K562 (cell line): ENCODE results near the gene RERG. TPM values are rescaled to one million over a fixed set of nuclear protein-coding genes. Genes with fewer than 3 reads are reported as not detected.

ENCODE experiments used
- ATAC-seq: fragments of 200-7000 bp; cut with Tn5 transposase; 3 replicates; pipeline ENCODE4 v1.9.1; 2020; ENCODE audit warnings: moderate library complexity
- BruUV-seq: library from RNA; stranded (reverse); fragments of 400-500 nt; replicated peaks from 2 replicates; lab custom pipeline; 2021; lab: Mats Ljungman, UMichigan
- CTCF ChIA-PET: fragments of 300-600 bp; formaldehyde crosslinking; extraction: SDS; loops from one replicate; lab custom pipeline; 2021; ENCODE audit warnings: low intra/inter-chr PET ratio; lab: Yijun Ruan, JAX
- POLR2A ChIA-PET: fragments of 300-600, 350-650 bp; sonication (Branson Sonifier 250); formaldehyde crosslinking; extraction: SDS; loops from one replicate; lab custom pipeline; 2021; ENCODE audit warnings: antibody characterized with exemption, inconsistent platforms; lab: Yijun Ruan, JAX
- DNase-seq, 4 experiments: peaks; one replicate each; pipeline versions ENCODE4 v3.0.0 to v3.0.0-alpha.2; 2011 to 2018; ENCODE audit warnings: low spot score in 3 of 4, mixed read lengths in 3 of 4; ENCODE audit errors: extremely low read depth in 1 of 4
- FAIRE-seq: peaks from 2 replicates; lab custom pipeline; 2011; peaks lifted over from hg19 to GRCh38; lab: Jason Lieb, UNC
- H2AFZ ChIP-seq: 2 replicates; pipeline ENCODE4 v1.6.0; 2011; ENCODE audit warnings: low read depth, low read length, control low read depth, inconsistent platforms
- H3K27ac ChIP-seq: fragments of 200-600 bp; 3 replicates; pipeline ENCODE4 v1.8.0; 2011; ENCODE audit warnings: low read depth, mild to moderate bottlenecking, control low read depth, inconsistent platforms, low read length, moderate library complexity, mixed read lengths; ENCODE audit errors: extremely low read depth
- H3K27me3 ChIP-seq, 2 experiments: fragments of 300-600 bp in 1 of 2; 2 replicates in 1 of 2; 3 replicates in 1 of 2; pipeline versions ENCODE4 v1.6.0 to v1.8.0; 2011; ENCODE audit warnings: inconsistent platforms in 2 of 2, low read length in 2 of 2, mild to moderate bottlenecking in 1 of 2, mixed read lengths in 1 of 2, moderate library complexity in 1 of 2; ENCODE audit not compliant: control insufficient read depth in 2 of 2, insufficient read depth in 2 of 2
- H3K36me3 ChIP-seq: fragments of 300-600 bp; 3 replicates; pipeline ENCODE4 v1.8.0; 2011; ENCODE audit warnings: mild to moderate bottlenecking, low read length, inconsistent platforms; ENCODE audit not compliant: control insufficient read depth, insufficient read depth
- H3K4me1 ChIP-seq, 2 experiments: fragments of 200-600 bp in 1 of 2; replicated peaks in 1 of 2; 2 replicates in 1 of 2; 3 replicates in 1 of 2; pipeline versions ENCODE4 v1.5.1 to v1.8.0; 2011; ENCODE audit warnings: inconsistent platforms in 2 of 2, low read length in 2 of 2, mild to moderate bottlenecking in 1 of 2, mixed read lengths in 1 of 2, moderate library complexity in 1 of 2; ENCODE audit not compliant: control insufficient read depth in 2 of 2, insufficient read depth in 2 of 2
- H3K4me2 ChIP-seq: 2 replicates; pipeline ENCODE4 v1.6.1; 2011; ENCODE audit warnings: low read length, control low read depth, inconsistent platforms, mixed read lengths; ENCODE audit not compliant: insufficient read depth
- H3K4me3 ChIP-seq: fragments of 200-600 bp; sonication (generic), shearing (Covaris generic); 2 replicates; pipeline ENCODE4 v1.5.1; 2016; ENCODE audit warnings: control low read depth, inconsistent platforms
- H3K79me2 ChIP-seq: fragments of 200-600 bp; 3 replicates; pipeline ENCODE4 v1.8.0; 2011; ENCODE audit warnings: low read length, inconsistent platforms; ENCODE audit not compliant: control insufficient read depth, insufficient read depth
- H3K9ac ChIP-seq, 2 experiments: 2 replicates each; pipeline versions ENCODE4 v1.6.0 to v1.6.1; 2011; ENCODE audit warnings: low read depth in 2 of 2, low read length in 2 of 2, control low read depth in 1 of 2, inconsistent platforms in 1 of 2, mild to moderate bottlenecking in 1 of 2, mixed read lengths in 1 of 2; ENCODE audit not compliant: insufficient read depth in 1 of 2
- H3K9me1 ChIP-seq: one replicate; pipeline ENCODE4 v1.6.0; 2011; ENCODE audit warnings: inconsistent platforms, mild to moderate bottlenecking, low read length, moderate library complexity; ENCODE audit not compliant: control insufficient read depth, insufficient read depth
- H3K9me3 ChIP-seq: replicated peaks from 2 replicates; pipeline ENCODE4 v1.5.1; 2011; ENCODE audit warnings: low read depth, low read length, inconsistent platforms; ENCODE audit not compliant: control insufficient read depth, insufficient read depth
- H4K20me1 ChIP-seq: replicated peaks from 2 replicates; pipeline ENCODE4 v1.6.1; 2011; ENCODE audit warnings: low read length, inconsistent platforms, mixed read lengths; ENCODE audit not compliant: control insufficient read depth, insufficient read depth
- ATF4 ChIP-seq: fragments of 450-650 bp; formaldehyde crosslinking; IDR thresholded peaks from 2 replicates; pipeline ENCODE4 v1.4.0; 2022; ENCODE audit warnings: mild to moderate bottlenecking, moderate library complexity
- NRF1 ChIP-seq, 2 experiments: fragments of 450-650 bp; IDR thresholded peaks in 1 of 2; conservative IDR thresholded peaks in 1 of 2; 2 replicates each; pipeline ENCODE4 v1.6.1; 2014; ENCODE audit warnings: mild to moderate bottlenecking in 2 of 2
- PBX2 ChIP-seq, 2 experiments: IDR thresholded peaks in 1 of 2; conservative IDR thresholded peaks in 1 of 2; 2 replicates each; pipeline ENCODE4 v1.6.1; 2016; ENCODE audit warnings: low read depth in 2 of 2, mild to moderate bottlenecking in 1 of 2, missing compliant biosample characterization in 1 of 2, missing genetic modification characterization in 1 of 2, moderate library complexity in 1 of 2
- RAD21 ChIP-seq, 2 experiments: fragments of 250-450 bp in 1 of 2; fragments of 450-650 bp in 1 of 2; sonication (Bioruptor Pico) in 1 of 2; formaldehyde crosslinking in 1 of 2; IDR thresholded peaks in 1 of 2; conservative IDR thresholded peaks in 1 of 2; 2 replicates each; pipeline versions ENCODE4 v1.4.0 to v1.8.0; 2020 to 2022; ENCODE audit warnings: mild to moderate bottlenecking in 2 of 2, moderate library complexity in 1 of 2
- SETDB1 ChIP-seq: IDR thresholded peaks from one replicate; pipeline ENCODE4 v1.6.1; 2012; ENCODE audit warnings: low read length, control low read depth, inconsistent platforms
- SP2 ChIP-seq: IDR thresholded peaks from 2 replicates; pipeline ENCODE4 v1.6.1; 2011; ENCODE audit warnings: mild to moderate bottlenecking, low read depth, low read length, moderate library complexity; ENCODE audit not compliant: poor library complexity, severe bottlenecking; ENCODE audit errors: extremely low read depth
- TCFL5 ChIP-seq: fragments of 250-450 bp; sonication (Bioruptor Pico); conservative IDR thresholded peaks from 2 replicates; pipeline ENCODE4 v1.6.1; 2021; ENCODE audit warnings: mild to moderate bottlenecking, moderate library complexity, matching md5 sums
- ZBTB12 ChIP-seq: fragments of 250-450 bp; sonication (Bioruptor Pico); IDR thresholded peaks from 2 replicates; pipeline ENCODE4 v1.4.0; 2020
- ZKSCAN8 ChIP-seq: fragments of 200-800 bp; sonication (Bioruptor generic); IDR thresholded peaks from 2 replicates; pipeline ENCODE4 v1.6.1; 2016; ENCODE audit warnings: missing genetic modification characterization, missing compliant biosample characterization
- WGBS: fragments of 100-300 bp; shearing (Covaris generic); methylation state at CpG from one replicate; pipeline ENCODE4 v1.1.6; 2016; ENCODE audit warnings: low coverage, mixed read lengths; ENCODE audit not compliant: insufficient coverage; ENCODE audit errors: missing lambda C conversion rate; 5-methylcytosine and 5-hydroxymethylcytosine counted together
- in situ Hi-C: fragments of 300-500 bp; cut with MboI; formaldehyde crosslinking; loops from 4 replicates; pipeline ENCODE4 v1.15.0; 2018; ENCODE audit warnings: inconsistent platforms, mixed read lengths
- intact Hi-C: fragments of 100-400 bp; cut with micrococcal nuclease; formaldehyde crosslinking; loops from 2 replicates; pipeline ENCODE4 v1.14.2; 2022
- polyA plus RNA-seq, 8 experiments: library from polyadenylated mRNA; depleted of rRNA in 4 of 8; stranded (reverse) in 5 of 8; unstranded in 3 of 8; fragments of >200 nt; fragmentation: Nextera tagmentation in 2 of 8; fragmentation: Illumina TruSeq in 1 of 8; extraction: Ambion mirVana in 2 of 8; extraction: Trizol in 1 of 8; gene quantifications; 2 replicates each; pipeline versions ENCODE4 v1.2.1 to v1.2.3, GENCODE V29; 2011 to 2014; ENCODE audit warnings: inconsistent platforms in 1 of 8, missing spikeins in 1 of 8
- total RNA-seq, 7 experiments: library from RNA; depleted of rRNA in 6 of 7; stranded (reverse); fragments of >200 nt in 6 of 7; fragmentation: Illumina TruSeq in 2 of 7; extraction: Trizol in 2 of 7; gene quantifications; 2 replicates each; pipeline versions ENCODE4 v1.2.1 to v1.2.3, GENCODE V29; 2011 to 2021; ENCODE audit warnings: low replicate concordance in 1 of 7

Gene RERG
- total and polyA plus RNA-seq, 9 of the 15 experiments (the other 6 are each of a cell fraction or from before 2014, with no cell fraction given) = 2.2 to 7.3 (median 3.0) TPM

DNA sequence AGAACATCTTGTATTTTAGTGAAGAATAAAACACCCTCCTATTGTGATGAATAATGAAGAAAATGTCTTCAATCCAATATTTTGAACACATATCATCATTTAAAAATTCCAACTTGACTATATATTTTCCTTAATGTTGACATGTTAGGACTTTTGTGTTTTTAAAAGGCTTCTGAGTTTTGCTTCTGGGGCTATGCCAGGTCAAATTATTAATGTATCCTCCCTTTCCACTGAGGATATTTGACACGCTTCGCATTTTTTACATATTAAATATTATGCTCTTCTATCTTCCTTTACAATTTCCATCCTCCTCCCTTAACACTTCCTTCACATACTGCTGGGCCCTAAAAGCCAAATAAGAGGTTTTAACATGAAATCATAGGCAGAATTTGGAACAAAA is 20.6 kb downstream of the RERG start:
- 6% methylated on average over 2 of the region's 2 CpGs for WGBS
- H3K9me3 ChIP-seq = no peaks in the 10 kb centered on the region
- no peak for DNase-seq
- no peaks in the 10 kb centered on the region for H3K27me3 ChIP-seq
- H3K9me1 ChIP-seq = no peaks in the 10 kb centered on the region
- POLR2A ChIA-PET = no interaction called here
- no TSS peak for BruUV-seq
- no peaks in the 10 kb centered on the region for H3K4me1 ChIP-seq
- FAIRE-seq = no peak
- H3K4me2 ChIP-seq = no peak overlapping the region
- H3K4me3 ChIP-seq = no peak overlapping the region
- CTCF ChIA-PET = no interaction called here
- no peak overlapping the region for H2AFZ ChIP-seq
- H3K9ac ChIP-seq = no peak overlapping the region
- no peak for ATAC-seq
- no peaks in the 10 kb centered on the region for H4K20me1 ChIP-seq
- no peaks in the 10 kb centered on the region for H3K79me2 ChIP-seq
- TF ChIP-seq SETDB1 = no peak
- no peak overlapping the region for H3K27ac ChIP-seq
- intact Hi-C loops (no loop called here), in situ Hi-C loops (no loop called here)
- no peaks in the 10 kb centered on the region for H3K36me3 ChIP-seq

GRCh38 chr12:15199930-15200329 is 21.3 kb downstream of the RERG start:
- no peak overlapping the region for H3K9ac ChIP-seq
- CTCF ChIA-PET = no interaction called here
- no peaks in the 10 kb centered on the region for H3K36me3 ChIP-seq
- H3K4me1 ChIP-seq = no peaks in the 10 kb centered on the region
- H3K4me3 ChIP-seq = no peak overlapping the region
- intact Hi-C loops = no loop called here
- H2AFZ ChIP-seq = no peak overlapping the region
- in situ Hi-C loops = no loop called here
- no peak for ATAC-seq
- H3K9me3 ChIP-seq = no peaks in the 10 kb centered on the region
- no peak for FAIRE-seq
- no peak overlapping the region for H3K27ac ChIP-seq
- POLR2A ChIA-PET = no interaction called here
- no peaks in the 10 kb centered on the region for H3K9me1 ChIP-seq
- H3K27me3 ChIP-seq = no peaks in the 10 kb centered on the region
- no TSS peak for BruUV-seq
- H3K4me2 ChIP-seq = no peak overlapping the region
- no peaks in the 10 kb centered on the region for H4K20me1 ChIP-seq
- WGBS = 0% methylated on average over 2 of the region's 2 CpGs
- H3K79me2 ChIP-seq = no peaks in the 10 kb centered on the region
- DNase-seq = no peak
- TF ChIP-seq ZBTB12 (CRISPR knock-in tag) = no peak
- TF ChIP-seq ZKSCAN8 (CRISPR knock-in tag) = no peak
- TF ChIP-seq NRF1 (conservative IDR thresholded peaks at IDR 0.05 in 1 of 2, IDR thresholded peaks at IDR 0.05 in 1 of 2) = no peak
- no peak for TF ChIP-seq SP2
- TF ChIP-seq TCFL5 (CRISPR knock-in tag) = no peak
- TF ChIP-seq RAD21 (CRISPR knock-in tag; conservative IDR thresholded peaks at IDR 0.05 in 1 of 2, IDR thresholded peaks at IDR 0.05 in 1 of 2) = no peak
- TF ChIP-seq PBX2 (CRISPR knock-in tag; IDR thresholded peaks at IDR 0.05; ENCODE audit: low read depth) = no peak
- no peak for TF ChIP-seq PBX2 (tag; conservative IDR thresholded peaks at IDR 0.05; ENCODE audit: low read depth)
- no peak for TF ChIP-seq ATF4
